22Rv1 (cell line): ENCODE results near the gene PSMF1.

Experiments used
- CTCF ChIP-seq: fragments of 450-650 bp; IDR thresholded peaks from 2 replicates; pipeline ENCODE4 v1.5.1; 2017; ENCODE audit warnings: mild to moderate bottlenecking
- ZFX ChIP-seq: fragments of 450-650 bp; IDR thresholded peaks from 2 replicates; pipeline ENCODE4 v1.6.1; 2017; ENCODE audit warnings: antibody characterized with exemption, borderline replicate concordance

DNA sequence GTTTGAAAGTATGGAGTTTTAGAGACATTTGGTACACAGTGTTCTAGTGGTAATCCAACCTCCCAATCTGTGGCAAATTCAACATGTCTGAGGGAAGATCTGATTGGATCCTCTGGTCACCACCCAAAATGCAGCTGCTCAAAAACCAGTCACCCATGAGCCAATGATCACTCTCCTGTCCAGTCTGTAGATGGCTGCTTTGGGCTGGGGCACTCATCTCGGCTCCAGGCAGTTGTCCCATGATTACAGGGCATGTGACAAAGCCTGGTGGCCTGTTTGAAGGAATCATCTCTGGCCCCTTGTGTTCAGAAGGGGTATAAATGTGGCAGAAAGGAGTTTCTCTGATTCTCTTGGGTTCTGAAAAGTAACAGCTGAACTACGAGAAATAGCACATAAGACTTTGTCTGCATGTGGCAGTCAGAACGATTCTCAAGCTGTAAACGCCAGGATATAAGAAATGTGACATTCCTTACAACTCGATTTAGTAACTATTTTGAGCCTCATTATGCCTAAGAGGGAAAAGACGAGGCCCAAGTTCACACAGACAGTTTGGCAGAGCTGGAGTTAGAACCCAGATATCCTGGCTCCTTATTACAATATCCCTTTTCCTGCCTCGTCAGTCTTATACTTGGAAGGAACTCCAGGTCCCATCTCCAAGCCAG, 80.9 kb downstream of the PSMF1 start:
- TF ChIP-seq CTCF = no peak
- no peak for TF ChIP-seq ZFX
